Measurements from ENCODE around the gene RASGRP1. TPM values are rescaled to one million over a fixed set of nuclear protein-coding genes. Genes with fewer than 3 reads are reported as not detected.

Gene RASGRP1
- total RNA-seq, 2 donors from 2014 or later, result 7.0 to 8.8 TPM

DNA sequence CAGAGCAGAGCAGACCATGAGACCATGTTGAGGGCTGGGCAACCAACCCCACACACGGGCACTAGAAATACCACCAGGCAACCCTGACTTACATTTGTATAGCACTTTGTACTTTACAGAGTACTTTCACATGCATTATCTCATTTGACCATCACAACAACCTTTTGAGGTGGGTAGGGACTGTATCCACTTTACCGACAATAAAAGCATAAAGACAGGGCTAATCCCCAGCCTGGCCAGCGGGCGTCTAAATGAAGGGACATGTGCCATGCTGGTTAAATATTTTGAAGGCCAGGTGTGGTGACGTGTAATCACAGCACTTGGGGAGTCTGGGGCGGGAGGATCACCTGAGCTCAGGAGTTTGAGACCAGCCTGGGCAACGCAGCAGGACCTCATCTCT, 23.6 kb downstream of the RASGRP1 start:
- Mint-ChIP-seq H3K27ac (no peak overlapping the region), H3K4me1 (peaks cover 4% of the 10 kb centered on the region), H3K27me3 (ENCODE audit: insufficient read depth) (peaks cover 25% of the 10 kb centered on the region), H3K4me3 (no peak overlapping the region), H3K9me3 (no peaks in the 10 kb centered on the region), H3K36me3 (ENCODE audit: low read depth) (peaks cover 2% of the 10 kb centered on the region)
- DNase-seq, result no peak
- Histone ChIP-seq H3K27me3 (ENCODE audit: control insufficient read depth, insufficient read depth, low read length, poor library complexity, severe bottlenecking) (peaks cover 15% of the 10 kb centered on the region), H3K4me1 (ENCODE audit: control insufficient read depth, insufficient read depth, low read length) (no peaks in the 10 kb centered on the region), H3K9ac (ENCODE audit: extremely low read depth, low read length, poor library complexity, severe bottlenecking) (no peak overlapping the region), H3K36me3 (ENCODE audit: control insufficient read depth, insufficient read depth, low read length) (no peaks in the 10 kb centered on the region), H3K9me3 (ENCODE audit: control insufficient read depth, low read length) (no peaks in the 10 kb centered on the region), H3K27ac (ENCODE audit: low read depth, low read length) (no peak overlapping the region), H3K4me3 (ENCODE audit: low read length) (no peak overlapping the region)
- TF ChIP-seq, protein P1, sequence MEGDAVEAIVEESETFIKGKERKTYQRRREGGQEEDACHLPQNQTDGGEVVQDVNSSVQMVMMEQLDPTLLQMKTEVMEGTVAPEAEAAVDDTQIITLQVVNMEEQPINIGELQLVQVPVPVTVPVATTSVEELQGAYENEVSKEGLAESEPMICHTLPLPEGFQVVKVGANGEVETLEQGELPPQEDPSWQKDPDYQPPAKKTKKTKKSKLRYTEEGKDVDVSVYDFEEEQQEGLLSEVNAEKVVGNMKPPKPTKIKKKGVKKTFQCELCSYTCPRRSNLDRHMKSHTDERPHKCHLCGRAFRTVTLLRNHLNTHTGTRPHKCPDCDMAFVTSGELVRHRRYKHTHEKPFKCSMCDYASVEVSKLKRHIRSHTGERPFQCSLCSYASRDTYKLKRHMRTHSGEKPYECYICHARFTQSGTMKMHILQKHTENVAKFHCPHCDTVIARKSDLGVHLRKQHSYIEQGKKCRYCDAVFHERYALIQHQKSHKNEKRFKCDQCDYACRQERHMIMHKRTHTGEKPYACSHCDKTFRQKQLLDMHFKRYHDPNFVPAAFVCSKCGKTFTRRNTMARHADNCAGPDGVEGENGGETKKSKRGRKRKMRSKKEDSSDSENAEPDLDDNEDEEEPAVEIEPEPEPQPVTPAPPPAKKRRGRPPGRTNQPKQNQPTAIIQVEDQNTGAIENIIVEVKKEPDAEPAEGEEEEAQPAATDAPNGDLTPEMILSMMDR (conservative IDR thresholded peaks at IDR 0.05), result no peak
- WGBS, 2 experiments (ENCODE audit: insufficient coverage in 1 of 2, insufficient read length in 1 of 2), result 93 to 94% methylated on average over 6 to 7 of the region's 7 CpGs

DNA sequence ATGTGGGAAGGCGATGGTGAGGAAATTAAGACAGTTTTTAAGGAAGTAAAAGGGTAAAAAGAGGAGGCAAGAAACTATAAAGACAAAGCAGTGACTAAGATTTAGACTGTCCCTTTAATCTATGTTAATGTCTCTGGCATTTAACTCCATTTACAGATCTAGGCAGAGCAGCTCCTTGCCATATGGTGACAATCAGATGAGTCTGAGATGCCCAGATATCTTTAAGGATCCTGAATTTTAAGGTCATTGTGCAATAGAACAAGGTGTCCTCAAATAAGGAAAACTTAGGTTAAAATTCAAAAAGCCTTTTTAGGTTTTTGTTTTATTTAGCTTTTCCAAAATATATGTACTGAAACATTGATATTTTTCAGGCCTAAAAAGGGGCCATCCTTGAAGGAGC, 24.1 kb downstream of the RASGRP1 start:
- peaks cover 4% of the 10 kb centered on the region for H3K4me1 Mint-ChIP-seq
- H3K27ac Mint-ChIP-seq, result no peak overlapping the region
- WGBS, 2 experiments (ENCODE audit: insufficient coverage in 1 of 2, insufficient read length in 1 of 2), result 92 to 100% methylated on average over 1 of the region's 1 CpG
- Histone ChIP-seq H3K9ac (ENCODE audit: extremely low read depth, low read length, poor library complexity, severe bottlenecking) (no peak overlapping the region), H3K27me3 (ENCODE audit: control insufficient read depth, insufficient read depth, low read length, poor library complexity, severe bottlenecking) (peaks cover 20% of the 10 kb centered on the region), H3K9me3 (ENCODE audit: control insufficient read depth, low read length) (no peaks in the 10 kb centered on the region), H3K4me3 (ENCODE audit: low read length) (no peak overlapping the region), H3K4me1 (ENCODE audit: control insufficient read depth, insufficient read depth, low read length) (no peaks in the 10 kb centered on the region), H3K27ac (ENCODE audit: low read depth, low read length) (no peak overlapping the region), H3K36me3 (ENCODE audit: control insufficient read depth, insufficient read depth, low read length) (no peaks in the 10 kb centered on the region)
- H3K4me3 Mint-ChIP-seq, result no peak overlapping the region
- peaks cover 6% of the 10 kb centered on the region for H3K36me3 Mint-ChIP-seq (ENCODE audit: low read depth)
- H3K27me3 Mint-ChIP-seq (ENCODE audit: insufficient read depth), result peaks cover 30% of the 10 kb centered on the region
- TF ChIP-seq, protein P1 (conservative IDR thresholded peaks at IDR 0.05), result no peak
- DNase-seq, result no peak
- H3K9me3 Mint-ChIP-seq, result no peaks in the 10 kb centered on the region

DNA sequence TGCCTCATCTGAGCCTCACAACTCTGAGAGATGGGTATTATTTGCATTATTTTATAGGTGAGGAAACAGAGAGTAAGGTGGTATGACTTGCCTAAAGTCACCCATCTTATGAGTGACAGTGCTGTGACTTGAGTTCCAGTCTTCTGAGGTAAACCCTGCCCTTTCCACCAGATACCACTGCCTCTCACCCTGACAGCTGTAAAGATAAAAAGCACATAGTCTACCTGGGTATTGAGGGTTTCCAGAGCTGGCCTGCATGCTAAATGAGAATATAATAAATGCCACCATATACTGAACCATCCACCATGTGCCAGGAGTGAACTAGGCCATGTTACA, 25.6 kb downstream of the RASGRP1 start:
- Mint-ChIP-seq H3K4me1 (peaks cover 7% of the 10 kb centered on the region), H3K4me3 (no peak overlapping the region), H3K27ac (no peak overlapping the region), H3K27me3 (ENCODE audit: insufficient read depth) (peaks cover 41% of the 10 kb centered on the region), H3K36me3 (ENCODE audit: low read depth) (peaks cover 6% of the 10 kb centered on the region), H3K9me3 (no peaks in the 10 kb centered on the region)
- Histone ChIP-seq H3K36me3 (ENCODE audit: control insufficient read depth, insufficient read depth, low read length) (no peaks in the 10 kb centered on the region), H3K9ac (ENCODE audit: extremely low read depth, low read length, poor library complexity, severe bottlenecking) (no peak overlapping the region), H3K4me1 (ENCODE audit: control insufficient read depth, insufficient read depth, low read length) (peaks cover under 1% of the 10 kb centered on the region), H3K9me3 (ENCODE audit: control insufficient read depth, low read length) (no peaks in the 10 kb centered on the region), H3K27ac (ENCODE audit: low read depth, low read length) (no peak overlapping the region), H3K27me3 (ENCODE audit: control insufficient read depth, insufficient read depth, low read length, poor library complexity, severe bottlenecking) (peaks cover 31% of the 10 kb centered on the region), H3K4me3 (ENCODE audit: low read length) (no peak overlapping the region)
- DNase-seq, result no peak
- TF ChIP-seq, protein P1 (conservative IDR thresholded peaks at IDR 0.05), result no peak
